ENCODE measurements around the gene RPL15.

- TF ChIP-seq POLR2A (IDR thresholded peaks at IDR 0.05) (no peak), CTCF (IDR thresholded peaks at IDR 0.05) (no peak), POLR2AphosphoS5 (IDR thresholded peaks at IDR 0.05) (no peak), EP300 (IDR thresholded peaks at IDR 0.05) (no peak)
Measured at GRCh38 chr3:23876923-23877322, 40.0 kb upstream of the RPL15 start.

All from sigmoid colon (tissue), 4 donors.